Upper lobe of left lung (tissue), 6 donors: ENCODE measurements around the gene TMEM267. TPM values are rescaled to one million over a fixed set of nuclear protein-coding genes. Genes with fewer than 3 reads are reported as not detected.

ENCODE experiments used
- ATAC-seq, 2 donors: fragments of 200-7000 bp; cut with Tn5 transposase; one replicate each; pipeline ENCODE4 v1.9.1; 2022; ENCODE audit warnings: mild to moderate bottlenecking in 2 of 2, moderate library complexity in 2 of 2; ENCODE audit not compliant: low FRiP score in 2 of 2
- DNase-seq, 2 donors: peaks; one replicate each; pipeline ENCODE4 v3.0.0-alpha.2; 2019 to 2020
- H3K27ac ChIP-seq, 4 donors: fragments of 200-600 bp; sonication (generic); one replicate each; pipeline ENCODE4 v1.5.1; 2016 to 2019
- H3K27me3 ChIP-seq, 4 donors: fragments of 200-600 bp; sonication (generic); one replicate each; pipeline ENCODE4 v1.5.1; 2017 to 2019
- H3K36me3 ChIP-seq, 4 donors: fragments of 200-600 bp; sonication (generic); one replicate each; pipeline ENCODE4 v1.5.1; 2016 to 2019
- H3K4me1 ChIP-seq, 4 donors: fragments of 200-600 bp; sonication (generic); one replicate each; pipeline ENCODE4 v1.5.1; 2018 to 2019
- H3K4me3 ChIP-seq, 4 donors: fragments of 200-600 bp; sonication (generic); one replicate each; pipeline ENCODE4 v1.5.1; 2017 to 2019; ENCODE audit warnings: mild to moderate bottlenecking in 2 of 4, moderate library complexity in 1 of 4
- H3K9me3 ChIP-seq, 4 donors: fragments of 200-600 bp; sonication (generic); one replicate each; pipeline ENCODE4 v1.5.1; 2018 to 2019
- EP300 ChIP-seq, 4 donors: sonication (generic); formaldehyde crosslinking; IDR thresholded peaks; one replicate each; pipeline ENCODE4 v1.5.1; 2017; ENCODE audit warnings: antibody characterized with exemption in 4 of 4, control low read depth in 2 of 4
- POLR2A ChIP-seq, 4 donors: fragments of 450-650 bp; IDR thresholded peaks; one replicate each; pipeline ENCODE4 v1.5.1; 2016 to 2017; ENCODE audit warnings: antibody characterized with exemption in 4 of 4, mild to moderate bottlenecking in 2 of 4
- POLR2AphosphoS5 ChIP-seq, 2 donors: sonication (generic); formaldehyde crosslinking; IDR thresholded peaks; one replicate each; pipeline ENCODE4 v1.5.1; 2017; ENCODE audit warnings: antibody characterized with exemption in 2 of 2
- WGBS, 2 donors: methylation state at CpG; one replicate each; pipeline ENCODE4 v1.1.5; 2017 to 2018; 5-methylcytosine and 5-hydroxymethylcytosine counted together
- total RNA-seq, 6 donors: library from RNA; depleted of rRNA in 4 of 6; stranded (reverse); fragments of >200 nt in 4 of 6; gene quantifications; one replicate each; pipeline versions ENCODE4 v1.1.0 to v1.2.1, GENCODE V29; 2016 to 2021
- TF ChIP-seq, protein P1 (sequence below), 6 experiments: fragments of 450-650 bp in 4 of 6; fragments of 200-600 bp in 2 of 6; sonication (generic) in 2 of 6; IDR thresholded peaks; one replicate each; pipeline ENCODE4 v1.5.1; 2016 to 2019; ENCODE audit warnings: antibody characterized with exemption in 6 of 6
- donor health status: DM: no; HTN: no; CAD: no; lungs with moderate emphysema.
- donor health status: DM: no; HTN: yes; CAD: no; lungs with severe emphysema.

TMEM267 gene
- total RNA-seq, 6 donors from 2014 or later, result 3.6 to 27.2 (median 12.3) TPM

DNA sequence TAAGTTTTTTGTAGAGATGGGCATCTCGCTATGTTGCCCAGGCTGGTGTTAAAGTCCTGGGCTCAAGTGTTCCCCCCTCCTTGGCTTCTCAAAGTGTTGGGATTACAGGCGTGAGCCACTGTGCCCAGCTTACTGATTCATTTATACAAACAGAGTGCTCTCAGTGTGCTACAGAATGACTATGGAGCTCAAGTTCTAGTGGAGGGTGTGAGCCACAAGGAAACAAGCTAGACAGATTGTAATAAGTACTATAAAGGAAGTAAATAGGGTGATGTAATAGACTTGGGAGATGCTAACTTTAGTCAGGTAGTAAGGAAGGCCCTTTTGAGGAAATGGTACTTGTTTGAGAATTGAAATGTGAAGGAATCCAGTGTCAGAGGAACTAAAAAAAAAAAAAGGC lies 1.7 kb upstream of the TMEM267 start:
- H3K4me1 ChIP-seq, result peaks cover 9 to 27% (median 13%) of the 10 kb centered on the region in 4 donors
- TF ChIP-seq, protein P1, sequence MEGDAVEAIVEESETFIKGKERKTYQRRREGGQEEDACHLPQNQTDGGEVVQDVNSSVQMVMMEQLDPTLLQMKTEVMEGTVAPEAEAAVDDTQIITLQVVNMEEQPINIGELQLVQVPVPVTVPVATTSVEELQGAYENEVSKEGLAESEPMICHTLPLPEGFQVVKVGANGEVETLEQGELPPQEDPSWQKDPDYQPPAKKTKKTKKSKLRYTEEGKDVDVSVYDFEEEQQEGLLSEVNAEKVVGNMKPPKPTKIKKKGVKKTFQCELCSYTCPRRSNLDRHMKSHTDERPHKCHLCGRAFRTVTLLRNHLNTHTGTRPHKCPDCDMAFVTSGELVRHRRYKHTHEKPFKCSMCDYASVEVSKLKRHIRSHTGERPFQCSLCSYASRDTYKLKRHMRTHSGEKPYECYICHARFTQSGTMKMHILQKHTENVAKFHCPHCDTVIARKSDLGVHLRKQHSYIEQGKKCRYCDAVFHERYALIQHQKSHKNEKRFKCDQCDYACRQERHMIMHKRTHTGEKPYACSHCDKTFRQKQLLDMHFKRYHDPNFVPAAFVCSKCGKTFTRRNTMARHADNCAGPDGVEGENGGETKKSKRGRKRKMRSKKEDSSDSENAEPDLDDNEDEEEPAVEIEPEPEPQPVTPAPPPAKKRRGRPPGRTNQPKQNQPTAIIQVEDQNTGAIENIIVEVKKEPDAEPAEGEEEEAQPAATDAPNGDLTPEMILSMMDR (IDR thresholded peaks at IDR 0.05), result no peak
- TF ChIP-seq EP300 (IDR thresholded peaks at IDR 0.05) (no peak), POLR2A (IDR thresholded peaks at IDR 0.05) (no peak), POLR2AphosphoS5 (IDR thresholded peaks at IDR 0.05) (no peak)
- no peaks in the 10 kb centered on the region for H3K36me3 ChIP-seq
- no peak overlapping the region for H3K4me3 ChIP-seq
- no peaks in the 10 kb centered on the region for H3K9me3 ChIP-seq
- H3K27ac ChIP-seq, result peak overlapping the region; percentile 94 to 99 (median 96)
- 71 to 84% methylated on average over 1 to 2 of the region's 2 CpGs for WGBS, 2 donors
- no peaks in the 10 kb centered on the region for H3K27me3 ChIP-seq
- no peak for ATAC-seq
- DNase-seq, result peak in 1 of 2 donors; percentile 39

DNA sequence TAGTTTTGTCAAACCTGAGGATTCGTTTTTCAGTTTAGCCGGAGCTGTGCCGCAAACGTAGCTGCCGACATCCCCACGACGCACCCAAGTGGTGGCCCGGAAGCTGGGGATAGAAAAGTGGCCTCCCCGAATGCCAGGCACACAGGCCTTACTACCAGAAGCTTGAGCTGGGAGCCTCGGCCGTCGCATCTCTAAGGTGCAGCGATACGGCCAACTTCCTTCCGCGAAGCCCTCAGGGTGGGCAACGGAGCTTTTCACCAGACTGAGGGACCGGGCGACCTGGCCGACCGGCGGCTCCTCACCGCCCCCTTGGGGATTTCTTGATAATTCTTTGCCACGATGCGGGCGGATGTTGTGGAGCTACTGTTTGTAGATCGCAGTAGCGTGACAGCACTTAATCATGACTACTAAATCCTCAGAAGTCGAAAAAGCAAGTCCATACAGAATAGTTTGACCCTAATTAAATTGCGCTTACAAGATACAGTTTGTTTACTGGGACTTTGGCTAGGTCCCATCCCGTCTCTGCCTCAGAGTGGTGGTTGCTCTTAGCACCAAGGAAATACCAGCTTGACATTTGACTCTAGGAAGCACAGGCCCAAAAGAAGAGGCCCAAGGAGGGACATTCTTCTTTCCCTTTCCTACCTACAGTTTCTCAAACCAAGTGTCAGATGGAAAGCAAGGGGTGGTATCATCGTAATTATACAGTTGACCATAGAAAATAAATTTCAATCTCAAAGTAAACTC lies 613 bp upstream of the TMEM267 start:
- H3K27me3 ChIP-seq, result no peaks in the 10 kb centered on the region
- ATAC-seq (peak; percentile 89 to 94), DNase-seq (peak; percentile 88 to 92)
- H3K9me3 ChIP-seq, result no peaks in the 10 kb centered on the region
- H3K4me1 ChIP-seq, result peaks cover 9 to 27% (median 13%) of the 10 kb centered on the region in 4 donors
- peak in 1 of 4 donors; percentile 69 for TF ChIP-seq POLR2A (IDR thresholded peaks at IDR 0.05)
- no peak for TF ChIP-seq EP300 (IDR thresholded peaks at IDR 0.05)
- no peak for TF ChIP-seq POLR2AphosphoS5 (IDR thresholded peaks at IDR 0.05)
- TF ChIP-seq, protein P1 (IDR thresholded peaks at IDR 0.05), result peak; percentile 66 to 85 (median 78)
- 4% methylated on average over 23 to 26 of the region's 32 CpGs for WGBS, 2 donors
- peak overlapping the region; percentile 94 to 99 (median 96) for H3K27ac ChIP-seq
- no peaks in the 10 kb centered on the region for H3K36me3 ChIP-seq
- H3K4me3 ChIP-seq, result peak overlapping the region; percentile 65 to 91 (median 74)

DNA sequence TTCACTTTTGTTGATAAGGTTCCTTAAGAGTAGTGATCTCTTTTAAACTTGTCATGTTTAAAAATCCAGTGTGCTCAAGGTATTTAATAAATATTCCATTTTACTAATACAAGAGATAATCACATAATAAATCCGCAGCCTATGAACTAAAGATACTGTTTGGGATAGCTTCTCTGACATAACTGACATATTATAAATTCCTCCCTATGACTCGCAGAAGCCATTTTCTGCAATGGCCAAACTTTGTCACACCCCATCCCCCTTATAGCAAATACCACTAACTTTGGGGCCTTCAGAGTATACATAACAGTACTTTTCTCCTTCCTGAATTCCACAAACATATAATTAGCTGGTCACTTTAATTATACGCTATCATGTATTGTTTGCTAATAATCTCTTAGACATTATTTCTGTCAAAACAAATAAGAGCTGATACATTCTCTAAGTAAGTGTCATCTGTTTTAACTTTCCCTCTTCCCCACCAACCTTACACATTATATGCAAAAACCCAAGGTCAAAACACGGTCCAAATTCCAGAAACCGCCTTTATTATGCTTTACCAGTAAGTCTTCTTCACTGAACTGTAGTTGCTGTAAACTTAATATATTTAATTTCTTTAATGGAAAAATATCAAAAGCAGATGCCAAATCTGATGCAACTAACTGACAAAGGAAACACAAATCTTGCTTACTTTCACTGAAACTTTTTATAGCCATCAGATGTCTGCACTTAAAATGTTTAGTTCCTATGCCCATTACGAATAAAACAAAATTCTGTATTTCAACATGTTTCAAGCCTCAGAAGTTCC lies 971 bp downstream of the TMEM267 start:
- no peaks in the 10 kb centered on the region for H3K9me3 ChIP-seq
- TF ChIP-seq, protein P1 (IDR thresholded peaks at IDR 0.05), result no peak
- TF ChIP-seq POLR2AphosphoS5 (IDR thresholded peaks at IDR 0.05) (no peak), EP300 (IDR thresholded peaks at IDR 0.05) (no peak), POLR2A (IDR thresholded peaks at IDR 0.05) (no peak)
- WGBS, 2 donors, result 47% methylated on average over 6 of the region's 6 CpGs

DNA sequence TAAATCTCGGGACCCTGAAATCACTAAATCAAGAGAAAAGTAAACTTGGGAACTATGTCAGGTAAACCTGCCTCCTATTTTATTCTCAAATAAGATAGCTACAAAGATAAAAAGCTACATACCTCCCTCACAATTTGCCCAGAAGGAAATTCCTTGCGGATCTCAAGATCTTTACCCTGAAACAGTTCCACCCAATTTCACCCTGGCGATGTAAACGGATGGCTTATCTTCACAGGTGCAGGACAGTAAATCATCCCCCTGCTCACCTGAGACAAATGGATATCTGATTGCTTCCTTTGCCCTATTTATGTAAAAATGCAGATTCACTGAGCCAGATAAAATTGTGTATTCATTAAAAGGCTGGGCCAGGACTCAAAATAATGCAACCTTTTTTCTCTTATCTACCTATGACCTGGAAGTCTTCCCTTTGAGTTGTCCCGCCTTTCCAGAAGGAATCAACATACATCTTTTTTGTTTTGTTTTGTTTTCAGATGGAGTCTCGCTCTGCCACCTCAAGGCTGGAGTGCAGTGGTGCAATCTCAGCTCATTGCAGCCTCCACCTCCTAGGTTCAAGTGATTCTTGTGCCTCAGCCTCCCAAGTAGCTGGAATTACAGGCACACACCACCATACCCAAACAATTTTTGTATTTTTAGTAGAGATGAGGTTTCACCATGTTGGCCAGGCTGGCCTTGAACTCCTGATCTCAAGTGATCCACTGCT lies 13.8 kb downstream of the TMEM267 start:
- Histone ChIP-seq H3K27ac (no peak overlapping the region), H3K4me1 (no peaks in the 10 kb centered on the region), H3K4me3 (no peak overlapping the region), H3K36me3 (peaks cover 0 to 12% (median 0%) of the 10 kb centered on the region in 4 donors), H3K9me3 (peaks cover 4 to 9% (median 7%) of the 10 kb centered on the region in 4 donors), H3K27me3 (no peaks in the 10 kb centered on the region)
- DNase-seq, result no peak
- TF ChIP-seq, protein P1 (IDR thresholded peaks at IDR 0.05), result no peak
- no peak for TF ChIP-seq EP300 (IDR thresholded peaks at IDR 0.05)
- TF ChIP-seq POLR2A (IDR thresholded peaks at IDR 0.05), result no peak
- TF ChIP-seq POLR2AphosphoS5 (IDR thresholded peaks at IDR 0.05), result no peak
- WGBS, 2 donors, result 91 to 98% methylated on average over 6 of the region's 6 CpGs
- no peak for ATAC-seq

More for the DNA sequence above, 971 bp downstream of the TMEM267 start:
- Histone ChIP-seq H3K27me3 (no peaks in the 10 kb centered on the region), H3K27ac (peak overlapping the region; percentile 94 to 99 (median 96)), H3K4me3 (peak overlapping the region; percentile 65 to 91 (median 74)), H3K4me1 (peaks cover 9 to 27% (median 13%) of the 10 kb centered on the region in 4 donors), H3K36me3 (no peaks in the 10 kb centered on the region)
- no peak for DNase-seq
- ATAC-seq, result no peak
